Ishikawa (cell line): ENCODE results near the gene RNF146.

Experiments used
- CEBPB ChIP-seq: IDR thresholded peaks from 2 replicates; pipeline ENCODE4 v1.6.1; 2012
- CREB1 ChIP-seq: IDR thresholded peaks from 2 replicates; pipeline ENCODE4 v1.6.1; 2012; ENCODE audit warnings: low read depth
- EGR1 ChIP-seq: IDR thresholded peaks from 2 replicates; pipeline ENCODE4 v1.6.1; 2012
- EP300 ChIP-seq: IDR thresholded peaks from 2 replicates; pipeline ENCODE4 v1.6.1; 2012; ENCODE audit warnings: borderline replicate concordance
- FOXM1 ChIP-seq: IDR thresholded peaks from 2 replicates; pipeline ENCODE4 v1.6.1; 2012; ENCODE audit warnings: low read depth, borderline replicate concordance
- RAD21 ChIP-seq: IDR thresholded peaks from 2 replicates; pipeline ENCODE4 v1.6.1; 2012; ENCODE audit warnings: low read depth
- YY1 ChIP-seq: IDR thresholded peaks from 2 replicates; pipeline ENCODE4 v1.6.1; 2012; ENCODE audit warnings: low read depth
- TF ChIP-seq, protein P1 (sequence below): IDR thresholded peaks from 2 replicates; pipeline ENCODE4 v1.6.1; 2012; ENCODE audit warnings: low read depth, mild to moderate bottlenecking
- TF ChIP-seq, protein P2 (sequence below): IDR thresholded peaks from 2 replicates; pipeline ENCODE4 v1.6.1; 2012

DNA sequence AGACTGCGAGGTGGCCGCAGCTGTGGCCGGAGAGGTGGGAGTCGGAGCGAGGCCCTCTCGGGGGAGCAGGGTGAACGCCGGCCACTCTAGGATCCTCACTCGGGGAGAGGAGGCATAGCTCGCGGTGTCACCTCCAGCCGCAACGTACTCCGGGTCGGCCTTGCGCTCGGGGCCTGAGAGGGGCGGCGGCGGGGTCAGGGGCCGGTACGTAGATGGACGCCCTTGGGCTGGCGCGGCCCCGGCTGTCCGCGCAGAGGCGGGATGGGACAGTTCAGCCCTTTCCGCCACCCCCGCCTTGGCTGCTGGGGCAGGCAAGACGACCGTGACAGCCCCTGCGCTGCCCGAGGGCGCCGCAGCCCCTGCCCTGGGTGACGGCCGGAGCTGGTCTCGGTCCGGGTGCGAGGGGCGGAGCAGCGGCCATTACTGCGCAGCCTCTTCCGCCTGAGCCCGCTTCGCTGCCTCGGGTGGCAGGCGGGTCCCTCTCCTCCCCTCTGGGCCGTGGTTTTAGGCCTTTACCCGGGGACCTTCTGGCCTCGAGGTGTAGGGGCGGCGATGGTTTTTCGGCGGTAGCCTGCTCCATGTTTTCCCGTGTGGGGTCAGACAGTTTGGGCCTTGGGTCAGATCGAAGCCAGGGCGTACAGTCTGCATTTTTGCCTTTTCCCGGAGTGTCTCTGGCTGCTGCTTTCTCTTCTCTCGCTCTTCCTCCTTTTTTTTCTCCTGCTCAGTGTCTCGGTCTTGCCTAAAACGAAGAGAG lies 405 bp downstream of the RNF146 start:
- TF ChIP-seq, protein P1, sequence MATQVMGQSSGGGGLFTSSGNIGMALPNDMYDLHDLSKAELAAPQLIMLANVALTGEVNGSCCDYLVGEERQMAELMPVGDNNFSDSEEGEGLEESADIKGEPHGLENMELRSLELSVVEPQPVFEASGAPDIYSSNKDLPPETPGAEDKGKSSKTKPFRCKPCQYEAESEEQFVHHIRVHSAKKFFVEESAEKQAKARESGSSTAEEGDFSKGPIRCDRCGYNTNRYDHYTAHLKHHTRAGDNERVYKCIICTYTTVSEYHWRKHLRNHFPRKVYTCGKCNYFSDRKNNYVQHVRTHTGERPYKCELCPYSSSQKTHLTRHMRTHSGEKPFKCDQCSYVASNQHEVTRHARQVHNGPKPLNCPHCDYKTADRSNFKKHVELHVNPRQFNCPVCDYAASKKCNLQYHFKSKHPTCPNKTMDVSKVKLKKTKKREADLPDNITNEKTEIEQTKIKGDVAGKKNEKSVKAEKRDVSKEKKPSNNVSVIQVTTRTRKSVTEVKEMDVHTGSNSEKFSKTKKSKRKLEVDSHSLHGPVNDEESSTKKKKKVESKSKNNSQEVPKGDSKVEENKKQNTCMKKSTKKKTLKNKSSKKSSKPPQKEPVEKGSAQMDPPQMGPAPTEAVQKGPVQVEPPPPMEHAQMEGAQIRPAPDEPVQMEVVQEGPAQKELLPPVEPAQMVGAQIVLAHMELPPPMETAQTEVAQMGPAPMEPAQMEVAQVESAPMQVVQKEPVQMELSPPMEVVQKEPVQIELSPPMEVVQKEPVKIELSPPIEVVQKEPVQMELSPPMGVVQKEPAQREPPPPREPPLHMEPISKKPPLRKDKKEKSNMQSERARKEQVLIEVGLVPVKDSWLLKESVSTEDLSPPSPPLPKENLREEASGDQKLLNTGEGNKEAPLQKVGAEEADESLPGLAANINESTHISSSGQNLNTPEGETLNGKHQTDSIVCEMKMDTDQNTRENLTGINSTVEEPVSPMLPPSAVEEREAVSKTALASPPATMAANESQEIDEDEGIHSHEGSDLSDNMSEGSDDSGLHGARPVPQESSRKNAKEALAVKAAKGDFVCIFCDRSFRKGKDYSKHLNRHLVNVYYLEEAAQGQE, result no peak
- no peak for TF ChIP-seq EGR1
- 0 out of 2 replicates have a peak, but pooled peaks have one; percentile 25 for TF ChIP-seq EP300
- TF ChIP-seq CREB1, result no peak
- no peak for TF ChIP-seq RAD21
- peak; percentile 92 for TF ChIP-seq YY1
- TF ChIP-seq CEBPB, result no peak
- no peak for TF ChIP-seq FOXM1
- TF ChIP-seq, protein P2, sequence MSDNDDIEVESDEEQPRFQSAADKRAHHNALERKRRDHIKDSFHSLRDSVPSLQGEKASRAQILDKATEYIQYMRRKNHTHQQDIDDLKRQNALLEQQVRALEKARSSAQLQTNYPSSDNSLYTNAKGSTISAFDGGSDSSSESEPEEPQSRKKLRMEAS, result peak; percentile 64
